Activated CD4-positive, CD25-positive, alpha-beta regulatory T cell treated with anti-CD3 and anti-CD28 coated beads, Interleukin-2, amount 50 U/mL, for 72 hours (primary cell): Measurements from ENCODE around the gene ACSM2B.
"Not testable (repeated sequence)": the region's sequence is repeated elsewhere in the genome, so short reads cannot be mapped to it uniquely, and the experiment has no call there.

Experiments used
- DNase-seq: peaks from one replicate; pipeline ENCODE4 v3.0.0; 2021

The ACSM2B gene

DNA sequence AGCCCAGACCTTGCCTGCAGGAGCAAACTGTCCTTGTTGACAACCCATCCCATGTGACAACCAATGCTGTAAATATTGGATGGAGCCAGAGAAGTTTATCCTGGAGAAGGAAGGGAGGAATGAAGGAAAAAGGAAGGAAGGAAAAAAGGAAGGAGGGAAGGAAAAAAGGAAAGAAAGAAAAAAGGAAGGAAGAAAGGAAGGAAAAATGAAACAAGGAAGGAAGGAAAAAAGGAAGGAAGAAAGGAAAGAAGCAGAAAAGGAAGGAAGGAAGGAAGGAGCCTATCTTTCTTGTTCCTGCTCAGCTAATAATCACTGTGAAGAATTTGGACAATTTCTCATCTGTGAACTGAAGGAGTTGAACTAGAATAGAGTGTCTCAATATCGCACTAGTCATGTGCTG is 56.1 kb downstream of the ACSM2B start:
- DNase-seq = no peak

DNA sequence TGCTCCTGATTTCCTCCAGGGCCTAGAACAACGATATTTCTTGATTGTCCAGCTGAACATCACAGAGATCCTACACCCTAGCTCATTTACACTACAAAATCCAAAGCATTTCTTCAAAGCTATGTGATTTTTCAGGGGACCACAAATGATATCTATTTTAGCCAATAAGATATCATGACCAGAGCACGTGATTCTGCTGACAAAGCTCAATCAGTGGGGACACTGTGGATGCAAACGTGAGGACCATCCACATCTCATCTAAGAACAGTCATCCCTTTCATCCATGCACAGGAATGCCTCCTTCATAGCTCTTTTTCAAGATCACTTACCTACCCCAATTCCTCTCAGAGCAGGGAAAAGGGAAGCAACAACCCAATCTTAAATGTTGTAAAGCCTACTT is 56.9 kb downstream of the ACSM2B start:
- no peak for DNase-seq

DNA sequence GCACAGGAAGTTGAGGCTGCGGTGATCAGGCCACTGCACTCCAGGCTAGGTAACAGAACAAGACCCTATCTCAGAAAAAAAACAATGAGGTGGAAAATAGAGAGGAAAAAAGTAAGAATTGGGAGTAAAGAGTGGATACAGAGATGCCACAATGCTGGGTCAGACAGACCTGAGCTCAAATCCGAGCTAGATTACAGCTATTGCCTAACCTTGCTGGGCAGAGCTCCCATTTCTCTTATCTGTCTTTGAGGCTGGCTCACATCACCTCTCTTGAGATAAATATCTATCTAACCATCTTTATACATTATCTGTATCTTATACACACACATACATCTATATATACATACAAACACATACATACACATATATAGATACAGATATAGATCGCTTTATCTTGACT is 59.0 kb downstream of the ACSM2B start:
- DNase-seq = no peak

- DNase-seq = no peak
Measured at GRCh38 chr16:20515688-20516090, 60.5 kb downstream of the ACSM2B start.

DNA sequence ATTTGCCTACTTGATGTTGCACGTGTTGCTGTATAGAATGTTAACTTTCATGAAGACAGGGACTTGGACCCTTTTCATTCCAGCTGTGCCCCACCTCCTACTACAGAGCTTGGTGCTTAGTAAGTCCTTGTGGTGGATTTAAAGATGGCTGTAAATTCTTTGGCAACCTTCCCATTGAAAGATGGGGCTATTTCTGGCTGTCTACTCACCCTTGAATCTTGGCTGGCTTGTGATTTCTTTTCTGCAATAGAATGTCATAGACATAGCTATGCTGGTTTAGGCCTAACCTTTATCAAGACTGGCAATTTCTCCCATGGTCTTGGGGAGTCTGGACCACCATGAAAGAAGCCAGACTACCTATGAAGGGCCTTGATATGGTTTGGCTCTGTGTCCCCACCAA is 65.8 kb downstream of the ACSM2B start:
- DNase-seq = no peak

DNA sequence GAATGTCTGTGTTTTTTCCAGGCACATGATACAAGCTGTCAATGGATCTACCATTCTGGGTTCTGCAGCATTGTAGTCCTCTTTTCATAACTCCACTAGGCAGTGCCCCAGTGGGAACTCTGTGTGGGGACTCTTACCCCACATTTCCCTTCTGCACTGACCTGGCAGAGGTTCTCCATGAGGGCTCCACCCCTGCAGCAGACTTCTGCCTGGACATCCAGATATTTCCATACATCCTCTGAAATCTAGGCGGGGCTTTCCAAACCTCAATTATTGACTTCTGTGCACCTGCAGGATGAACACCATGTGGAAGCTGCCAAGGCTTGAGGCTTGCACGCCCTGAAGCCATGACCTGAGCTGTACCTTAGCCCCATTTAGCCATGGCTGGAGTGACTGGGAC is 68.9 kb downstream of the ACSM2B start:
- no peak for DNase-seq

DNA sequence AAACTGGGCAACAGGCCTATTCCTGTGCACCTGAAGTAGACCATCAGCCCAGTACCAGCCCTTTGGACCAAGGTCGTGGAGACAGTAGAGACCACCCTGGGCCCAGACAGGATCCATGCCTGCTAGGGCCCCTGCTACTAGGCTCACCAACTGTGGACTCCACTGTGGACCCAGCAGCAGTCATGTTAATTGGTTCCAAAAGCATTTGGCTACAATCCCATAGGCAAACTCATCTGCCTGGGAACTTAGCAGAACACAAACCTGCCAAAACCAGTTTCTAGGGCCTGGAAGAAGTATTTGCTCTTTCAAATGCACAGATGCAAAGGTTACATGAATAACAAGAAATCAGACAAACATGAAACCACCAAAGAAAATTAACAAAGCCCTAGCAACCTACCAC is 71.7 kb downstream of the ACSM2B start:
- DNase-seq = no peak

DNA sequence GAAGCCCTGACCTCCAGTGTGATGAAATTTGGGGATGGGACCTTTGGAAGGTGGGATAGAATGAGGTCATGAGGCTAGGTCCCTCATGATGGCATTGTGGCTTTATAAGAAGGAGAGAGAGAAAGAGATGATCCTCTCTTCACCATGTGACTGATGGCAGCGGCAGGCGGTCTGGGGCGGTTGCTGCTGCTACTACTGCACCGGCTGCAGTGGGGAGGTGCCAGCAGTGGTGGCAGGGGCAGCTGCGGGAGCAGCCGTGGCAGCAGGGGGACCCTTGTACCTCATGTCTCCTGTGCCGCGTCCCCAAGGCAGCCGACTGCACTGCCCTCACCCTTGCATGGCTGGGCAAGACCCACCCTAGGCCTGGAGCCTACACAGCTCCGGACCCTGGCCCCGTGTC is 84.7 kb downstream of the ACSM2B start:
- DNase-seq = not testable (repeated sequence)

DNA sequence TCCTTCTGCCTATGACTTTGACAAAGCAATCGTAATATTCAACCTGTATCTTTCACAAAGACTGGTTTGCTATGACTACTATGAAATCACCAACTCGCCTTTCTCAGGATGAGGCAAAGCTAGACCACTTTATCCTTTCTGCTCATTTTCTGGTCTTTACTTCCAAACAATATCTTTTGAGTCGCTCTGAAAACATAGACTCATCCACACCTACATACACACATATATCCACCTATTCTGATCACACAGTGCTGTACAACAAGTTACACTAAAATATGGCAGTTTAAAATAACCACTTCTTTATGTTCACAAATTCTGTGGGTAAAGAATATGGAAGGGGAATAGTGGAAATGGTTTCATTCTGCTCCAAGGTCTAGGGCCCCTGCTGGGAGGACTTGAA is 85.2 kb downstream of the ACSM2B start:
- not testable (repeated sequence) for DNase-seq
